Epithelial cell of proximal tubule (primary cell): Measurements from ENCODE around the gene PRDM7. TPM values are rescaled to one million over a fixed set of nuclear protein-coding genes. Genes with fewer than 3 reads are reported as not detected.

Experiments used
- DNase-seq: peaks from one replicate; pipeline ENCODE4 v3.0.0-alpha.2; 2011; ENCODE audit warnings: low read depth
- H3K4me3 ChIP-seq: 2 replicates; pipeline ENCODE4 v1.5.1; 2011; ENCODE audit warnings: low read depth, mild to moderate bottlenecking, low read length
- CTCF ChIP-seq: conservative IDR thresholded peaks from 2 replicates; pipeline ENCODE4 v1.5.1; 2012; ENCODE audit warnings: low read depth, mild to moderate bottlenecking, low read length
- total RNA-seq: library from RNA; depleted of rRNA; stranded (reverse); fragments of >200 nt; gene quantifications from 2 replicates; pipeline ENCODE4 v1.2.3, GENCODE V29; 2015

PRDM7 gene
- total RNA-seq, 1 donor from 2014 or later = not detected

- no peak for TF ChIP-seq CTCF
- DNase-seq = no peak
These were observed 48.1 kb downstream of the PRDM7 start for GRCh38 chr16:90028985-90029384.

GRCh38 chr16:90027611-90028010, 49.5 kb downstream of the PRDM7 start:
- H3K4me3 ChIP-seq = no peak overlapping the region
- no peak for DNase-seq
- TF ChIP-seq CTCF = no peak

More at GRCh38 chr16:90028985-90029384, 48.1 kb downstream of the PRDM7 start:
- no peak overlapping the region for H3K4me3 ChIP-seq

GRCh38 chr16:90026135-90026534, 51.0 kb downstream of the PRDM7 start:
- TF ChIP-seq CTCF = peak; percentile 12
- no peak overlapping the region for H3K4me3 ChIP-seq
- DNase-seq = no peak

- DNase-seq = no peak
- no peak for TF ChIP-seq CTCF
- peak overlapping the region; percentile 76 for H3K4me3 ChIP-seq
These were observed 54.1 kb downstream of the PRDM7 start for GRCh38 chr16:90023078-90023447.

GRCh38 chr16:90022209-90023077, 54.7 kb downstream of the PRDM7 start:
- peak overlapping the region; percentile 76 for H3K4me3 ChIP-seq
- no peak for TF ChIP-seq CTCF
- peak; percentile 33 for DNase-seq

- no peak for TF ChIP-seq CTCF
- no peak for DNase-seq
These were observed 56.2 kb downstream of the PRDM7 start for GRCh38 chr16:90020838-90021382.

More at GRCh38 chr16:90020838-90021382, 56.2 kb downstream of the PRDM7 start:
- peak overlapping the region; percentile 71 for H3K4me3 ChIP-seq
